Kidney epithelial cell (primary cell): ENCODE measurements around the gene TFAP2B. TPM values are rescaled to one million over a fixed set of nuclear protein-coding genes. Genes with fewer than 3 reads are reported as not detected.

Experiments used
- DNase-seq: peaks from one replicate; pipeline ENCODE4 v3.0.0-alpha.2; 2010; ENCODE audit warnings: low read depth
- H3K27me3 ChIP-seq: 2 replicates; pipeline ENCODE4 v1.6.0; 2011; ENCODE audit warnings: low read length; ENCODE audit not compliant: control insufficient read depth, insufficient read depth
- H3K36me3 ChIP-seq: 2 replicates; pipeline ENCODE4 v1.5.1; 2011; ENCODE audit warnings: low read length; ENCODE audit not compliant: control insufficient read depth, insufficient read depth
- H3K4me3 ChIP-seq: 2 replicates; pipeline ENCODE4 v1.5.1; 2011; ENCODE audit warnings: low read depth, mild to moderate bottlenecking, control low read depth, low read length
- CTCF ChIP-seq: IDR thresholded peaks from 2 replicates; pipeline ENCODE4 v1.5.1; 2011; ENCODE audit warnings: mild to moderate bottlenecking, moderate library complexity, low read length, control low read depth, inconsistent platforms; ENCODE audit not compliant: insufficient read depth, poor library complexity, severe bottlenecking
- total RNA-seq: library from RNA; depleted of rRNA; stranded (reverse); fragments of >200 nt; gene quantifications from 2 replicates; pipeline ENCODE4 v1.2.3, GENCODE V29; 2015

The TFAP2B gene
- 0.14 and 0.42 TPM in 2 replicates for total RNA-seq

GRCh38 chr6:50818673-50819072 lies at the start of gene TFAP2B:
TFAP2B (plus strand) TSS chr6:50818871; CDS start chr6:50818892, 21 bp downstream.
- H3K4me3 ChIP-seq: peak within 1 kb of the TSS; percentile 52
- no peak for DNase-seq
- no peak for TF ChIP-seq CTCF
- H3K36me3 ChIP-seq: no peaks in the 10 kb centered on the region
- H3K27me3 ChIP-seq: peaks cover 32% of the 10 kb centered on the region

- no peak for TF ChIP-seq CTCF
- Histone ChIP-seq H3K27me3 (no peaks in the 10 kb centered on the region), H3K4me3 (no peak overlapping the region), H3K36me3 (no peaks in the 10 kb centered on the region)
- DNase-seq: no peak
Measured at GRCh38 chr6:50778696-50779095, 40.0 kb upstream of the TFAP2B start.

GRCh38 chr6:50780382-50780781 lies 38.3 kb upstream of the TFAP2B start:
- no peak for DNase-seq
- TF ChIP-seq CTCF: no peak

GRCh38 chr6:50785921-50786320 lies 32.8 kb upstream of the TFAP2B start:
- DNase-seq: no peak
- H3K36me3 ChIP-seq: no peaks in the 10 kb centered on the region
- TF ChIP-seq CTCF: no peak
- no peak overlapping the region for H3K4me3 ChIP-seq
- no peaks in the 10 kb centered on the region for H3K27me3 ChIP-seq

More at GRCh38 chr6:50780382-50780781, 38.3 kb upstream of the TFAP2B start:
- no peaks in the 10 kb centered on the region for H3K27me3 ChIP-seq
- no peak overlapping the region for H3K4me3 ChIP-seq
- H3K36me3 ChIP-seq: no peaks in the 10 kb centered on the region

GRCh38 chr6:50791900-50792508 lies 26.7 kb upstream of the TFAP2B start:
- H3K36me3 ChIP-seq: no peaks in the 10 kb centered on the region
- H3K4me3 ChIP-seq: no peak overlapping the region
- no peaks in the 10 kb centered on the region for H3K27me3 ChIP-seq
- DNase-seq: peak; percentile 7
- TF ChIP-seq CTCF: peak; percentile 79

GRCh38 chr6:50792771-50793170 lies 25.9 kb upstream of the TFAP2B start:
- DNase-seq: no peak
- H3K36me3 ChIP-seq: no peaks in the 10 kb centered on the region
- no peak overlapping the region for H3K4me3 ChIP-seq
- no peak for TF ChIP-seq CTCF
- no peaks in the 10 kb centered on the region for H3K27me3 ChIP-seq
